Ovary (tissue), 9 donors: Measurements from ENCODE around the gene FGFR2. TPM values are rescaled to one million over a fixed set of nuclear protein-coding genes. Genes with fewer than 3 reads are reported as not detected.

Experiments
- DNase-seq, 5 donors: peaks; one replicate each; pipeline ENCODE4 v3.0.0-alpha.2; 2019 to 2020
- H3K27ac ChIP-seq, 2 donors: fragments of 200-600 bp; one replicate each; pipeline versions ENCODE4 v1.5.1 to v1.8.0; 2019 to 2022
- H3K27me3 ChIP-seq: fragments of 200-600 bp; one replicate; pipeline ENCODE4 v1.8.0; 2022
- H3K36me3 ChIP-seq: fragments of 200-600 bp; sonication (generic); one replicate; pipeline ENCODE4 v1.5.1; 2019
- H3K4me1 ChIP-seq: one replicate; pipeline ENCODE4 v1.8.1; 2013; ENCODE audit warnings: mild to moderate bottlenecking, moderate library complexity; ENCODE audit not compliant: insufficient read depth
- H3K4me3 ChIP-seq: fragments of 200-600 bp; sonication (generic); one replicate; pipeline ENCODE4 v1.5.1; 2017
- H3K9me3 ChIP-seq, 2 donors: fragments of 200-600 bp in 1 of 2; sonication (generic) in 1 of 2; one replicate each; pipeline versions ENCODE4 v1.5.1 to v1.8.1; 2013 to 2019; ENCODE audit warnings: mild to moderate bottlenecking in 1 of 2, moderate library complexity in 1 of 2
- CTCF ChIP-seq, 3 donors: fragments of 450-650 bp in 2 of 3; fragments of 200-600 bp in 1 of 3; IDR thresholded peaks; one replicate each; pipeline versions ENCODE4 v1.5.1 to v1.8.0; 2016 to 2022; ENCODE audit warnings: antibody characterized with exemption in 3 of 3, mild to moderate bottlenecking in 1 of 3
- EP300 ChIP-seq: sonication (generic); formaldehyde crosslinking; IDR thresholded peaks from one replicate; pipeline ENCODE4 v1.6.1; 2017; ENCODE audit warnings: antibody characterized with exemption
- POLR2A ChIP-seq: fragments of 450-650 bp; IDR thresholded peaks from one replicate; pipeline ENCODE4 v1.6.1; 2017; ENCODE audit warnings: antibody characterized with exemption, mild to moderate bottlenecking, moderate library complexity
- WGBS, 3 donors: extraction: QIAGEN DNeasy Blood & Tissue Kit in 1 of 3; methylation state at CpG; one replicate each; pipeline versions ENCODE4 v1.1.5 to v1.1.7; 2013 to 2017; 5-methylcytosine and 5-hydroxymethylcytosine counted together
- intact Hi-C, 4 donors: fragments of 100-400 bp; cut with DNase I; formaldehyde crosslinking; loops; one replicate each; pipeline versions ENCODE4 v1.11.0 to v1.15.1; 2022 to 2023
- polyA plus RNA-seq, 2 donors: library from polyadenylated mRNA; stranded (reverse); fragments of 200-250 nt in 1 of 2; fragments of 350-450 nt in 1 of 2; fragmentation: Illumina TruSeq in 1 of 2; extraction: RNeasy Lipid Tissue Mini Kit (QIAGEN cat#74804) in 1 of 2; gene quantifications; one replicate each; pipeline ENCODE4 v1.2.3, GENCODE V29; 2013 to 2014
- total RNA-seq, 7 donors: library from RNA; depleted of rRNA in 2 of 7; stranded (reverse); fragments of >200 nt in 2 of 7; fragmentation: NEBNext Ultra II Directional in 3 of 7; extraction: Animal tissue kit (Norgen Biotek cat#: 25700) in 3 of 7; gene quantifications; one replicate each; pipeline versions ENCODE4 v1.1.0 to v1.2.4, GENCODE V29; 2016 to 2023
- donor health status: DM: no; HTN: no; CAD: no; lungs with moderate emphysema.
- donor health status: DM: no; HTN: no; CAD: no.
- donor health status: Bipolar disorder and iron deficiency.
- donor health status: DM: yes; HTN: yes; CAD: no.
- donor health status: DM: no; HTN: no; CAD: no.
- donor health status: DM: yes; HTN: yes; CAD: no.

Gene FGFR2
- total and polyA plus RNA-seq, 9 donors = 8.8 to 52.2 (median 26.5) TPM

GRCh38 chr10:121580276-121581116 lies 17.7 kb downstream of the FGFR2 start:
- DNase-seq = no peak
- intact Hi-C loops = no loop called here
- Histone ChIP-seq H3K9me3 (no peaks in the 10 kb centered on the region), H3K36me3 (no peaks in the 10 kb centered on the region), H3K27ac (no peak overlapping the region), H3K4me1 (no peaks in the 10 kb centered on the region), H3K27me3 (no peaks in the 10 kb centered on the region), H3K4me3 (no peak overlapping the region)
- TF ChIP-seq EP300 (no peak), POLR2A (no peak), CTCF (IDR thresholded peaks at IDR 0.05) (no peak)
- 60 to 74% (median 60%) methylated on average over 22 of the region's 22 CpGs for WGBS, 3 donors

- WGBS, 3 donors = 71 to 85% (median 79%) methylated on average over 8 of the region's 8 CpGs
- H3K4me3 ChIP-seq = no peak overlapping the region
- H3K36me3 ChIP-seq = no peaks in the 10 kb centered on the region
- H3K9me3 ChIP-seq = no peaks in the 10 kb centered on the region
- intact Hi-C loops = no loop called here
- H3K27ac ChIP-seq = no peak overlapping the region
- no peaks in the 10 kb centered on the region for H3K27me3 ChIP-seq
- no peak for DNase-seq
- TF ChIP-seq CTCF (IDR thresholded peaks at IDR 0.05) (no peak), POLR2A (no peak), EP300 (no peak)
- no peaks in the 10 kb centered on the region for H3K4me1 ChIP-seq
These were observed 18.6 kb downstream of the FGFR2 start for GRCh38 chr10:121579656-121580055.

- Histone ChIP-seq H3K4me3 (no peak overlapping the region), H3K4me1 (no peaks in the 10 kb centered on the region), H3K9me3 (no peaks in the 10 kb centered on the region), H3K36me3 (no peaks in the 10 kb centered on the region), H3K27ac (no peak overlapping the region), H3K27me3 (no peaks in the 10 kb centered on the region)
- intact Hi-C loops = no loop called here
- 57 to 80% (median 73%) methylated on average over 8 of the region's 8 CpGs for WGBS, 3 donors
- DNase-seq = no peak
- TF ChIP-seq POLR2A (no peak), CTCF (IDR thresholded peaks at IDR 0.05) (no peak), EP300 (no peak)
These were observed 19.3 kb downstream of the FGFR2 start for GRCh38 chr10:121578965-121579364.

- Histone ChIP-seq H3K36me3 (no peaks in the 10 kb centered on the region), H3K27me3 (no peaks in the 10 kb centered on the region), H3K4me3 (no peak overlapping the region), H3K9me3 (no peaks in the 10 kb centered on the region), H3K4me1 (no peaks in the 10 kb centered on the region), H3K27ac (no peak overlapping the region)
- intact Hi-C loops = no loop called here
- no peak for DNase-seq
- TF ChIP-seq CTCF (IDR thresholded peaks at IDR 0.05) (no peak), EP300 (no peak), POLR2A (no peak)
- 89 to 93% (median 93%) methylated on average over 9 of the region's 9 CpGs for WGBS, 3 donors
These were observed 19.9 kb downstream of the FGFR2 start for GRCh38 chr10:121578298-121578697.
